GM08714 (cell line): ENCODE data around the gene NAT10.

Source experiments
- H3K4me3 ChIP-seq: fragments of 200-500 bp; sonication (Bioruptor generic); 2 replicates; pipeline ENCODE4 v1.5.1; 2014; ENCODE audit warnings: mild to moderate bottlenecking, low read length, inconsistent platforms
- ZNF274 ChIP-seq: IDR thresholded peaks from 2 replicates; pipeline ENCODE4 v1.6.1; 2012; ENCODE audit warnings: mild to moderate bottlenecking, low read depth, low read length

NAT10 gene

GRCh38 chr11:34151166-34151565 is 45.7 kb downstream of the NAT10 start:
- no peak overlapping the region for H3K4me3 ChIP-seq
- TF ChIP-seq ZNF274, result no peak

- TF ChIP-seq ZNF274, result no peak
- no peak overlapping the region for H3K4me3 ChIP-seq
These were observed 46.8 kb downstream of the NAT10 start for GRCh38 chr11:34151916-34152845.

GRCh38 chr11:34154059-34154875 is 48.8 kb downstream of the NAT10 start:
- H3K4me3 ChIP-seq, result no peak overlapping the region
- TF ChIP-seq ZNF274, result no peak

GRCh38 chr11:34155057-34155756 is 49.8 kb downstream of the NAT10 start:
- no peak overlapping the region for H3K4me3 ChIP-seq
- no peak for TF ChIP-seq ZNF274

- no peak for TF ChIP-seq ZNF274
- H3K4me3 ChIP-seq, result no peak overlapping the region
These were observed 50.3 kb downstream of the NAT10 start for GRCh38 chr11:34155757-34156062.

- TF ChIP-seq ZNF274, result no peak
- H3K4me3 ChIP-seq, result no peak overlapping the region
These were observed 51.7 kb downstream of the NAT10 start for GRCh38 chr11:34157163-34157562.

GRCh38 chr11:34158661-34159060 is 53.2 kb downstream of the NAT10 start:
- H3K4me3 ChIP-seq, result no peak overlapping the region
- TF ChIP-seq ZNF274, result no peak

GRCh38 chr11:34160049-34160721 is 54.8 kb downstream of the NAT10 start:
- no peak overlapping the region for H3K4me3 ChIP-seq
- no peak for TF ChIP-seq ZNF274

- TF ChIP-seq ZNF274, result no peak
- no peak overlapping the region for H3K4me3 ChIP-seq
These were observed 55.4 kb downstream of the NAT10 start for GRCh38 chr11:34160791-34161190.

- no peak for TF ChIP-seq ZNF274
These were observed 55.9 kb downstream of the NAT10 start for GRCh38 chr11:34161361-34161760.

GRCh38 chr11:34161812-34162492 is 56.5 kb downstream of the NAT10 start:
- no peak overlapping the region for H3K4me3 ChIP-seq
- TF ChIP-seq ZNF274, result no peak

More at GRCh38 chr11:34161361-34161760, 55.9 kb downstream of the NAT10 start:
- no peak overlapping the region for H3K4me3 ChIP-seq

GRCh38 chr11:34162493-34162820 is 57.0 kb downstream of the NAT10 start:
- no peak overlapping the region for H3K4me3 ChIP-seq
- no peak for TF ChIP-seq ZNF274

GRCh38 chr11:34162856-34163255 is 57.4 kb downstream of the NAT10 start:
- H3K4me3 ChIP-seq, result no peak overlapping the region
- no peak for TF ChIP-seq ZNF274
